Bronchial epithelial cell (primary cell): ENCODE results near the gene RPL28. TPM values are rescaled to one million over a fixed set of nuclear protein-coding genes. Genes with fewer than 3 reads are reported as not detected.

ENCODE experiments used
- DNase-seq: peaks from one replicate; pipeline ENCODE4 v3.0.0-alpha.2; 2010; ENCODE audit warnings: low read depth
- FAIRE-seq: peaks from 2 replicates; lab custom pipeline; 2011; peaks lifted over from hg19 to GRCh38; lab: Jason Lieb, UNC
- H3K27me3 ChIP-seq: 2 replicates; pipeline ENCODE4 v1.5.1; 2011; ENCODE audit warnings: low read length; ENCODE audit not compliant: control insufficient read depth, insufficient read depth
- H3K36me3 ChIP-seq: 2 replicates; pipeline ENCODE4 v1.5.1; 2011; ENCODE audit warnings: low read length; ENCODE audit not compliant: control insufficient read depth, insufficient read depth
- H3K4me3 ChIP-seq: 2 replicates; pipeline ENCODE4 v1.5.1; 2011; ENCODE audit warnings: mild to moderate bottlenecking, low read depth, low read length, control low read depth
- CTCF ChIP-seq: IDR thresholded peaks from 2 replicates; pipeline ENCODE4 v1.5.1; 2011; ENCODE audit warnings: mild to moderate bottlenecking, moderate library complexity, low read length, control low read depth, inconsistent platforms; ENCODE audit not compliant: insufficient read depth, severe bottlenecking
- total RNA-seq: library from RNA; depleted of rRNA; stranded (reverse); fragments of >200 nt; gene quantifications from 2 replicates; pipeline ENCODE4 v1.2.1, GENCODE V29; 2014

The RPL28 gene
- total RNA-seq, 1 donor from 2014 or later = 603 TPM

- Histone ChIP-seq H3K4me3 (no peak overlapping the region), H3K27me3 (peaks cover 4% of the 10 kb centered on the region), H3K36me3 (no peaks in the 10 kb centered on the region)
- no peak for TF ChIP-seq CTCF
- no peak for FAIRE-seq
- no peak for DNase-seq
These were observed 33.1 kb upstream of the RPL28 start for GRCh38 chr19:55352549-55353145.

- Histone ChIP-seq H3K36me3 (no peaks in the 10 kb centered on the region), H3K27me3 (peaks cover 4% of the 10 kb centered on the region), H3K4me3 (peak overlapping the region; percentile 56)
- no peak for DNase-seq
- no peak for TF ChIP-seq CTCF
- FAIRE-seq = no peak
These were observed 32.4 kb upstream of the RPL28 start for GRCh38 chr19:55353356-55353802.

GRCh38 chr19:55353803-55354697 is 31.7 kb upstream of the RPL28 start:
- no peaks in the 10 kb centered on the region for H3K36me3 ChIP-seq
- H3K4me3 ChIP-seq = peak overlapping the region; percentile 56
- peaks cover 4% of the 10 kb centered on the region for H3K27me3 ChIP-seq
- TF ChIP-seq CTCF = no peak
- peak; percentile 40 for DNase-seq
- no peak for FAIRE-seq

- DNase-seq (no peak), FAIRE-seq (no peak)
- no peak for TF ChIP-seq CTCF
- peaks cover 4% of the 10 kb centered on the region for H3K27me3 ChIP-seq
- H3K36me3 ChIP-seq = no peaks in the 10 kb centered on the region
- peak within 1 kb of the TSS; percentile 56 for H3K4me3 ChIP-seq
These were observed 31.0 kb upstream of the RPL28 start, which contains the start of gene COX6B2 for GRCh38 chr19:55354698-55355212. Gene COX6B2, minus strand, starts transcription at chr19:55354719. Its CDS starts 198 bp downstream, at chr19:55354521.

- no peak for FAIRE-seq
- no peak for TF ChIP-seq CTCF
- peak; percentile 86 for DNase-seq
- Histone ChIP-seq H3K27me3 (peaks cover 4% of the 10 kb centered on the region), H3K4me3 (no peak overlapping the region), H3K36me3 (no peaks in the 10 kb centered on the region)
These were observed 30.4 kb upstream of the RPL28 start for GRCh38 chr19:55355213-55355821.
